A549 (cell line): Measurements from ENCODE around the gene TM4SF4. TPM values are rescaled to one million over a fixed set of nuclear protein-coding genes. Genes with fewer than 3 reads are reported as not detected.

Experiments
- ATAC-seq, 2 experiments: fragments of 200-7000 bp in 1 of 2; fragments of >200 bp in 1 of 2; cut with Nextera tagmentation in 1 of 2; cut with Tn5 transposase in 1 of 2; 3 replicates each; pipeline versions ENCODE4 v1.8.0 to v1.9.1; 2018 to 2020; ENCODE audit warnings: mild to moderate bottlenecking in 1 of 2, moderate library complexity in 1 of 2
- CTCF ChIA-PET: fragments of 300-600 bp; sonication (Branson Sonifier 250); formaldehyde crosslinking; extraction: SDS; loops from one replicate; lab custom pipeline; 2021; ENCODE audit warnings: antibody characterized with exemption, inconsistent platforms; lab: Yijun Ruan, JAX
- POLR2A ChIA-PET: fragments of 350-600 bp; formaldehyde crosslinking; extraction: SDS; loops from one replicate; lab custom pipeline; 2021; ENCODE audit warnings: antibody characterized with exemption, inconsistent platforms; lab: Yijun Ruan, JAX
- DNase-seq, 2 experiments: peaks; one replicate each; pipeline versions ENCODE4 v3.0.0 to v3.0.0-alpha.2; 2011 to 2016; ENCODE audit warnings: low read depth in 1 of 2, low spot score in 1 of 2
- FAIRE-seq: peaks from 2 replicates; lab custom pipeline; 2011; peaks lifted over from hg19 to GRCh38; lab: Jason Lieb, UNC
- H3K27ac ChIP-seq, 2 experiments: fragments of >200 bp; sonication (Bioruptor Twin); formaldehyde crosslinking; 3 replicates each; pipeline ENCODE4 v1.5.1; 2016 to 2017
- H3K4me1 ChIP-seq: fragments of >200 bp; sonication (Bioruptor Twin); formaldehyde crosslinking; 3 replicates; pipeline ENCODE4 v1.6.1; 2016
- H3K4me2 ChIP-seq: fragments of >200 bp; sonication (Bioruptor Twin); formaldehyde crosslinking; 3 replicates; pipeline ENCODE4 v1.6.1; 2016
- H3K4me3 ChIP-seq: fragments of >200 bp; sonication (Bioruptor Twin); formaldehyde crosslinking; 3 replicates; pipeline ENCODE4 v1.5.1; 2016
- H3K9me3 ChIP-seq: fragments of >200 bp; sonication (Bioruptor Twin); formaldehyde crosslinking; 3 replicates; pipeline ENCODE4 v1.6.1; 2016
- CBX8 ChIP-seq: fragments of 200-600 bp; sonication (generic); IDR thresholded peaks from 2 replicates; pipeline ENCODE4 v1.6.1; 2016
- CEBPB ChIP-seq, 2 experiments: fragments of >200 bp in 1 of 2; sonication (Bioruptor Twin) in 1 of 2; formaldehyde crosslinking in 1 of 2; IDR thresholded peaks; 2 replicates each; pipeline ENCODE4 v1.6.1; 2012 to 2016
- EHMT2 ChIP-seq: fragments of 200-600 bp; sonication (generic); IDR thresholded peaks from 2 replicates; pipeline ENCODE4 v1.6.1; 2016; ENCODE audit warnings: antibody characterized with exemption, low read depth, mild to moderate bottlenecking, moderate library complexity
- FOSL2 ChIP-seq, 2 experiments: fragments of 450-650 bp in 1 of 2; fragments of >200 bp in 1 of 2; sonication (Bioruptor Twin) in 1 of 2; formaldehyde crosslinking; IDR thresholded peaks; 2 replicates each; pipeline versions ENCODE4 v1.5.0 to v1.6.1; 2016 to 2020; ENCODE audit warnings: mild to moderate bottlenecking in 1 of 2, moderate library complexity in 1 of 2
- FOXS1 ChIP-seq: fragments of 250-450 bp; sonication (Bioruptor Pico); IDR thresholded peaks from 2 replicates; pipeline ENCODE4 v1.5.0; 2020; ENCODE audit warnings: mild to moderate bottlenecking, moderate library complexity
- HDAC2 ChIP-seq: fragments of 200-600 bp; sonication (generic); IDR thresholded peaks from 2 replicates; pipeline ENCODE4 v1.6.1; 2016
- HOXB13 ChIP-seq: fragments of 250-450 bp; sonication (Bioruptor Pico); IDR thresholded peaks from 2 replicates; pipeline ENCODE4 v1.5.0; 2020; ENCODE audit warnings: low read depth, mild to moderate bottlenecking, moderate library complexity
- JUN ChIP-seq, 2 experiments: fragments of >200 bp; sonication (Bioruptor Twin); formaldehyde crosslinking; IDR thresholded peaks; 2 replicates in 1 of 2; 3 replicates in 1 of 2; pipeline ENCODE4 v1.6.1; 2016 to 2017
- KDM1A ChIP-seq: fragments of 200-600 bp; sonication (generic); IDR thresholded peaks from 2 replicates; pipeline ENCODE4 v1.6.1; 2016; ENCODE audit warnings: low read depth, mild to moderate bottlenecking
- KDM5A ChIP-seq: fragments of 200-600 bp; sonication (generic); IDR thresholded peaks from 2 replicates; pipeline ENCODE4 v1.6.1; 2016; ENCODE audit warnings: antibody characterized with exemption, mild to moderate bottlenecking
- MYC ChIP-seq: IDR thresholded peaks from 2 replicates; pipeline ENCODE4 v1.6.1; 2012; ENCODE audit warnings: mild to moderate bottlenecking, inconsistent platforms, low read length, improper control_type of control experiment, borderline replicate concordance
- NFE2L2 ChIP-seq: fragments of 150-350 bp; conservative IDR thresholded peaks from 2 replicates; pipeline ENCODE4 v1.6.1; 2014; ENCODE audit warnings: low read length
- RAD21 ChIP-seq, 2 experiments: fragments of >200 bp in 1 of 2; sonication (Bioruptor Twin) in 1 of 2; formaldehyde crosslinking in 1 of 2; IDR thresholded peaks in 1 of 2; conservative IDR thresholded peaks in 1 of 2; 2 replicates in 1 of 2; 3 replicates in 1 of 2; pipeline ENCODE4 v1.6.1; 2012 to 2018; ENCODE audit warnings: inconsistent platforms in 1 of 2
- RNF2 ChIP-seq: fragments of 200-600 bp; sonication (generic); IDR thresholded peaks from 2 replicates; pipeline ENCODE4 v1.6.1; 2016; ENCODE audit warnings: low read depth, mild to moderate bottlenecking, antibody characterized with exemption, moderate library complexity, borderline replicate concordance
- SMC3 ChIP-seq: fragments of >200 bp; sonication (Bioruptor Twin); formaldehyde crosslinking; IDR thresholded peaks from 3 replicates; pipeline ENCODE4 v1.6.1; 2018; ENCODE audit warnings: inconsistent platforms
- WGBS: methylation state at CpG from one replicate; pipeline ENCODE4 v1.1.6; 2017; ENCODE audit errors: missing lambda C conversion rate; 5-methylcytosine and 5-hydroxymethylcytosine counted together
- polyA plus RNA-seq, 4 experiments: library from polyadenylated mRNA; depleted of rRNA in 3 of 4; stranded (reverse); fragments of >200 nt; fragmentation: RNase III in 1 of 4; extraction: RNeasy Plus Mini Kit Qiagen cat#74134 plus additional on column Dnase treatment in 1 of 4; gene quantifications; 2 replicates in 3 of 4; 3 replicates in 1 of 4; pipeline ENCODE4 v1.2.3, GENCODE V29; 2011 to 2017
- TF ChIP-seq, protein P1 (sequence below): IDR thresholded peaks from 2 replicates; pipeline ENCODE4 v1.6.1; 2012
- TF ChIP-seq, protein P2 (sequence below): IDR thresholded peaks from 2 replicates; pipeline ENCODE4 v1.6.1; 2012; ENCODE audit warnings: low read depth, borderline replicate concordance
- TF ChIP-seq, protein P3 (sequence below): IDR thresholded peaks from 2 replicates; pipeline ENCODE4 v1.6.1; 2012
- TF ChIP-seq, protein P4 (sequence below): fragments of >200 bp; sonication (Bioruptor Twin); formaldehyde crosslinking; IDR thresholded peaks from 3 replicates; pipeline ENCODE4 v1.5.1; 2016
- TF ChIP-seq, protein P5 (sequence below): fragments of 250-450 bp; sonication (Bioruptor Pico); IDR thresholded peaks from 2 replicates; pipeline ENCODE4 v1.5.0; 2021; ENCODE audit warnings: mild to moderate bottlenecking, moderate library complexity, borderline replicate concordance

Gene TM4SF4
- polyA plus RNA-seq, 2 of the 4 experiments (the other 2 are of a cell fraction): 17.4 to 45.2 TPM

DNA sequence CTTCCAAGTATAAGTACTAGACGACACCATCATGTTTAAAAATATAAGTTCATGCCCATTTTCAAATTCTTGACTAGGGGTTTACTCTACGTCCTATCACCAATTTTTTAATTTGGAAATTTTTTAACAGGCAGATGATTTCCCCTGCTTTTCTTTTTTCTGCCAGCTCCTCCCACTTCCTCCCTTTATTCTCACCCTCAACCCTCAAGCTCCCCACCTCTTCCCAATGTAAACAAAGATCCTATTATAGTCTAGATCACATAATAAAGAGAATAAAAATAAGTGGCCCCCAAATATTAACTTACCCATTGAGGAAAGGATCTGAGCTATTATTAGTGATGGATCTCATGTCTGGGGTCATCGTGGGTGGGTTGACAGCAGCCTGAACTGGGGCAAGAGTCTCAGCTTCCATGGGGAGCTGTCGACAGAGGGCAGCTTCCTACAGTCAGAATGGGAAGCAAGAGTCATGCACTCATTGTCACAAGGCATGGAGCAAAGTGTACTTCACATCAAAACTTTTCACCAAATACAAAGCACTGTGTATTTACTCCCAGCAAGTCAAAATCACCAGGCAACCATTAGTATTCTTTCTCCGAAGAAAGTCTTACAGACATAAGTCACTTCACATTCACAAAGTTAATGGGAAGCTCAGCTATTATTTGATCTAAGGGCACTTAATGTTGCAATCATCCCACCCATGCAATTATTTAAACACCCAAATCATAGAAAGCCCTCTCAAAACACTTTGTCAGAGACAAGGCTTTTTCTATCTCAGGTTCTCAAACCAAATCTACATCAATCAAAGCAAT lies 53.2 kb downstream of the TM4SF4 start:
- H3K4me2 ChIP-seq: peak overlapping the region; percentile 57
- H3K4me3 ChIP-seq: no peak overlapping the region
- peak; percentile 76 to 83 for ATAC-seq
- ChIA-PET CTCF (interaction anchor here (0.6 to 2.2 kb wide), 14 partner anchors 8 to 243 kb away, joined by 3 to 19 read pairs (median 4); partner anchors contain the start of genes COMMD2 and WWTR1), POLR2A (interaction anchor here (0.5 to 1.5 kb wide), 3 partner anchors 131 to 403 kb away, joined by 3 to 8 read pairs (median 4); partner anchors contain the start of gene WWTR1)
- peak overlapping the region; percentile 70 to 81 for H3K27ac ChIP-seq
- TF ChIP-seq KDM5A: peak; percentile 58; the same call in 1 of the 2 replicates
- no peak for TF ChIP-seq FOXS1
- TF ChIP-seq RAD21 (conservative IDR thresholded peaks at IDR 0.05 in 1 of 2, IDR thresholded peaks at IDR 0.05 in 1 of 2): peak; percentile 41 to 59
- TF ChIP-seq JUN (IDR thresholded peaks at IDR 0.05): peak in 1 of 2 experiments; percentile 33; a peak in 1 of 5 replicates
- TF ChIP-seq NFE2L2: no peak
- no peak for TF ChIP-seq EHMT2
- TF ChIP-seq MYC: no peak
- TF ChIP-seq, protein P1, sequence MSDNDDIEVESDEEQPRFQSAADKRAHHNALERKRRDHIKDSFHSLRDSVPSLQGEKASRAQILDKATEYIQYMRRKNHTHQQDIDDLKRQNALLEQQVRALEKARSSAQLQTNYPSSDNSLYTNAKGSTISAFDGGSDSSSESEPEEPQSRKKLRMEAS: 0 out of 2 replicates have a peak, but pooled peaks have one; percentile 11
- no peak for TF ChIP-seq CBX8
- no peak for TF ChIP-seq KDM1A
- TF ChIP-seq, protein P2, sequence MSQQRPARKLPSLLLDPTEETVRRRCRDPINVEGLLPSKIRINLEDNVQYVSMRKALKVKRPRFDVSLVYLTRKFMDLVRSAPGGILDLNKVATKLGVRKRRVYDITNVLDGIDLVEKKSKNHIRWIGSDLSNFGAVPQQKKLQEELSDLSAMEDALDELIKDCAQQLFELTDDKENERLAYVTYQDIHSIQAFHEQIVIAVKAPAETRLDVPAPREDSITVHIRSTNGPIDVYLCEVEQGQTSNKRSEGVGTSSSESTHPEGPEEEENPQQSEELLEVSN: no peak
- TF ChIP-seq, protein P3, sequence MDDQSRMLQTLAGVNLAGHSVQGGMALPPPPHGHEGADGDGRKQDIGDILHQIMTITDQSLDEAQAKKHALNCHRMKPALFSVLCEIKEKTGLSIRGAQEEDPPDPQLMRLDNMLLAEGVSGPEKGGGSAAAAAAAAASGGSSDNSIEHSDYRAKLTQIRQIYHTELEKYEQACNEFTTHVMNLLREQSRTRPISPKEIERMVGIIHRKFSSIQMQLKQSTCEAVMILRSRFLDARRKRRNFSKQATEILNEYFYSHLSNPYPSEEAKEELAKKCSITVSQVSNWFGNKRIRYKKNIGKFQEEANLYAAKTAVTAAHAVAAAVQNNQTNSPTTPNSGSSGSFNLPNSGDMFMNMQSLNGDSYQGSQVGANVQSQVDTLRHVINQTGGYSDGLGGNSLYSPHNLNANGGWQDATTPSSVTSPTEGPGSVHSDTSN: no peak
- TF ChIP-seq HDAC2: no peak
- peak; percentile 48; the same call in 1 of the 3 replicates for TF ChIP-seq SMC3
- TF ChIP-seq RNF2: no peak
- TF ChIP-seq, protein P4, sequence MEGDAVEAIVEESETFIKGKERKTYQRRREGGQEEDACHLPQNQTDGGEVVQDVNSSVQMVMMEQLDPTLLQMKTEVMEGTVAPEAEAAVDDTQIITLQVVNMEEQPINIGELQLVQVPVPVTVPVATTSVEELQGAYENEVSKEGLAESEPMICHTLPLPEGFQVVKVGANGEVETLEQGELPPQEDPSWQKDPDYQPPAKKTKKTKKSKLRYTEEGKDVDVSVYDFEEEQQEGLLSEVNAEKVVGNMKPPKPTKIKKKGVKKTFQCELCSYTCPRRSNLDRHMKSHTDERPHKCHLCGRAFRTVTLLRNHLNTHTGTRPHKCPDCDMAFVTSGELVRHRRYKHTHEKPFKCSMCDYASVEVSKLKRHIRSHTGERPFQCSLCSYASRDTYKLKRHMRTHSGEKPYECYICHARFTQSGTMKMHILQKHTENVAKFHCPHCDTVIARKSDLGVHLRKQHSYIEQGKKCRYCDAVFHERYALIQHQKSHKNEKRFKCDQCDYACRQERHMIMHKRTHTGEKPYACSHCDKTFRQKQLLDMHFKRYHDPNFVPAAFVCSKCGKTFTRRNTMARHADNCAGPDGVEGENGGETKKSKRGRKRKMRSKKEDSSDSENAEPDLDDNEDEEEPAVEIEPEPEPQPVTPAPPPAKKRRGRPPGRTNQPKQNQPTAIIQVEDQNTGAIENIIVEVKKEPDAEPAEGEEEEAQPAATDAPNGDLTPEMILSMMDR: peak; percentile 51
- no peak for TF ChIP-seq HOXB13 (CRISPR knock-in tag)
- TF ChIP-seq, protein P5, sequence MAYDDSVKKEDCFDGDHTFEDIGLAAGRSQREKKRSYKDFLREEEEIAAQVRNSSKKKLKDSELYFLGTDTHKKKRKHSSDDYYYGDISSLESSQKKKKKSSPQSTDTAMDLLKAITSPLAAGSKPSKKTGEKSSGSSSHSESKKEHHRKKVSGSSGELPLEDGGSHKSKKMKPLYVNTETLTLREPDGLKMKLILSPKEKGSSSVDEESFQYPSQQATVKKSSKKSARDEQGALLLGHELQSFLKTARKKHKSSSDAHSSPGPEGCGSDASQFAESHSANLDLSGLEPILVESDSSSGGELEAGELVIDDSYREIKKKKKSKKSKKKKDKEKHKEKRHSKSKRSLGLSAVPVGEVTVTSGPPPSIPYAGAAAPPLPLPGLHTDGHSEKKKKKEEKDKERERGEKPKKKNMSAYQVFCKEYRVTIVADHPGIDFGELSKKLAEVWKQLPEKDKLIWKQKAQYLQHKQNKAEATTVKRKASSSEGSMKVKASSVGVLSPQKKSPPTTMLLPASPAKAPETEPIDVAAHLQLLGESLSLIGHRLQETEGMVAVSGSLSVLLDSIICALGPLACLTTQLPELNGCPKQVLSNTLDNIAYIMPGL (CRISPR knock-in tag): no peak
- TF ChIP-seq FOSL2 (IDR thresholded peaks at IDR 0.05): no peak
- peak; percentile 10; the same call in 1 of the 2 replicates for TF ChIP-seq FOSL2 (CRISPR knock-in tag; IDR thresholded peaks at IDR 0.05)
- TF ChIP-seq CEBPB (IDR thresholded peaks at IDR 0.05): peak; percentile 59 to 62; a peak in 3 of 4 replicates
- peak; percentile 39 to 75 for DNase-seq
- no peak for FAIRE-seq
- H3K4me1 ChIP-seq: peaks cover 59% of the 10 kb centered on the region
- H3K9me3 ChIP-seq: no peaks in the 10 kb centered on the region
- WGBS: 40% methylated on average over 5 of the region's 5 CpGs
